Fibroblast of lung (primary cell): ENCODE results near the gene HMOX2. TPM values are rescaled to one million over a fixed set of nuclear protein-coding genes. Genes with fewer than 3 reads are reported as not detected.

Experiments
- DNase-seq, 2 donors: peaks; one replicate each; pipeline versions ENCODE4 v3.0.0 to v3.0.0-alpha.2; 2010; ENCODE audit warnings: low read depth in 2 of 2
- H2AFZ ChIP-seq: 2 replicates; pipeline ENCODE4 v1.5.1; 2012; ENCODE audit warnings: low read length, control low read depth, inconsistent platforms
- H3K27ac ChIP-seq: 2 replicates; pipeline ENCODE4 v1.5.1; 2011; ENCODE audit warnings: low read length, control low read depth; ENCODE audit not compliant: insufficient read depth
- H3K27me3 ChIP-seq: 2 replicates; pipeline ENCODE4 v1.5.1; 2011; ENCODE audit warnings: mild to moderate bottlenecking, low read length; ENCODE audit not compliant: control insufficient read depth, insufficient read depth
- H3K36me3 ChIP-seq: 2 replicates; pipeline ENCODE4 v1.5.1; 2011; ENCODE audit warnings: low read length; ENCODE audit not compliant: control insufficient read depth, insufficient read depth
- H3K4me1 ChIP-seq: 2 replicates; pipeline ENCODE4 v1.5.1; 2011; ENCODE audit warnings: low read length; ENCODE audit not compliant: control insufficient read depth, insufficient read depth; ENCODE audit errors: extremely low read depth
- H3K4me2 ChIP-seq: 2 replicates; pipeline ENCODE4 v1.5.1; 2011; ENCODE audit warnings: low read length, control low read depth; ENCODE audit not compliant: insufficient read depth; ENCODE audit errors: extremely low read depth
- H3K4me3 ChIP-seq, 4 experiments: fragments of 200-600 bp in 1 of 4; sonication (generic) in 1 of 4; replicated peaks in 1 of 4; 2 replicates each; pipeline ENCODE4 v1.5.1; 2011 to 2016; ENCODE audit warnings: low read length in 4 of 4, low read depth in 3 of 4, mild to moderate bottlenecking in 3 of 4, control low read depth in 2 of 4, inconsistent platforms in 1 of 4, mixed read lengths in 1 of 4; ENCODE audit not compliant: insufficient read depth in 1 of 4; ENCODE audit errors: control extremely low read depth in 1 of 4
- H3K79me2 ChIP-seq: 2 replicates; pipeline ENCODE4 v1.5.1; 2012; ENCODE audit warnings: mild to moderate bottlenecking, low read length, inconsistent platforms; ENCODE audit not compliant: control insufficient read depth, insufficient read depth
- H3K9ac ChIP-seq: 2 replicates; pipeline ENCODE4 v1.5.1; 2011; ENCODE audit warnings: mild to moderate bottlenecking, low read length, control low read depth; ENCODE audit not compliant: insufficient read depth
- H3K9me3 ChIP-seq: 2 replicates; pipeline ENCODE4 v1.5.1; 2012; ENCODE audit warnings: low read depth, low read length; ENCODE audit not compliant: control insufficient read depth, insufficient read depth
- H4K20me1 ChIP-seq: 2 replicates; pipeline ENCODE4 v1.5.1; 2011; ENCODE audit warnings: low read length; ENCODE audit not compliant: control insufficient read depth, insufficient read depth; ENCODE audit errors: extremely low read depth
- CTCF ChIP-seq, 2 donors: IDR thresholded peaks in 1 of 2; conservative IDR thresholded peaks in 1 of 2; 1 replicate in 1 of 2; 2 replicates in 1 of 2; pipeline ENCODE4 v1.5.1; 2011 to 2012; ENCODE audit warnings: low read length in 2 of 2, control low read depth in 1 of 2, inconsistent platforms in 1 of 2, low read depth in 1 of 2, mild to moderate bottlenecking in 1 of 2
- EZH2 ChIP-seq: IDR thresholded peaks from 2 replicates; pipeline ENCODE4 v1.5.1; 2012; ENCODE audit warnings: low read length, control low read depth, mild to moderate bottlenecking; ENCODE audit errors: missing control alignments
- polyA minus RNA-seq: library from RNA; depleted of rRNA, polyadenylated mRNA; stranded (reverse); fragments of >200 nt; gene quantifications from 2 replicates; pipeline ENCODE4 v1.2.3, GENCODE V29; 2011; ENCODE audit warnings: low replicate concordance
- polyA plus RNA-seq, 2 donors: library from polyadenylated mRNA; depleted of rRNA in 1 of 2; stranded (reverse) in 1 of 2; unstranded in 1 of 2; fragments of >200 nt; gene quantifications; 2 replicates each; pipeline ENCODE4 v1.2.1, GENCODE V29; 2011 to 2012; ENCODE audit warnings: missing spikeins in 1 of 2
- total RNA-seq: library from RNA; depleted of rRNA; stranded (reverse); fragments of >200 nt; gene quantifications from 2 replicates; pipeline ENCODE4 v1.2.1, GENCODE V29; 2014

The HMOX2 gene, protein sequence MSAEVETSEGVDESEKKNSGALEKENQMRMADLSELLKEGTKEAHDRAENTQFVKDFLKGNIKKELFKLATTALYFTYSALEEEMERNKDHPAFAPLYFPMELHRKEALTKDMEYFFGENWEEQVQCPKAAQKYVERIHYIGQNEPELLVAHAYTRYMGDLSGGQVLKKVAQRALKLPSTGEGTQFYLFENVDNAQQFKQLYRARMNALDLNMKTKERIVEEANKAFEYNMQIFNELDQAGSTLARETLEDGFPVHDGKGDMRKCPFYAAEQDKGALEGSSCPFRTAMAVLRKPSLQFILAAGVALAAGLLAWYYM
- total RNA-seq (40.0 and 40.6 TPM in 2 replicates), polyA plus RNA-seq (45.7 and 54.7 TPM in 2 replicates), polyA minus RNA-seq (63.8 and 107 TPM in 2 replicates)
- polyA plus RNA-seq (2012), result 57.1 and 71.2 TPM in 2 replicates

DNA sequence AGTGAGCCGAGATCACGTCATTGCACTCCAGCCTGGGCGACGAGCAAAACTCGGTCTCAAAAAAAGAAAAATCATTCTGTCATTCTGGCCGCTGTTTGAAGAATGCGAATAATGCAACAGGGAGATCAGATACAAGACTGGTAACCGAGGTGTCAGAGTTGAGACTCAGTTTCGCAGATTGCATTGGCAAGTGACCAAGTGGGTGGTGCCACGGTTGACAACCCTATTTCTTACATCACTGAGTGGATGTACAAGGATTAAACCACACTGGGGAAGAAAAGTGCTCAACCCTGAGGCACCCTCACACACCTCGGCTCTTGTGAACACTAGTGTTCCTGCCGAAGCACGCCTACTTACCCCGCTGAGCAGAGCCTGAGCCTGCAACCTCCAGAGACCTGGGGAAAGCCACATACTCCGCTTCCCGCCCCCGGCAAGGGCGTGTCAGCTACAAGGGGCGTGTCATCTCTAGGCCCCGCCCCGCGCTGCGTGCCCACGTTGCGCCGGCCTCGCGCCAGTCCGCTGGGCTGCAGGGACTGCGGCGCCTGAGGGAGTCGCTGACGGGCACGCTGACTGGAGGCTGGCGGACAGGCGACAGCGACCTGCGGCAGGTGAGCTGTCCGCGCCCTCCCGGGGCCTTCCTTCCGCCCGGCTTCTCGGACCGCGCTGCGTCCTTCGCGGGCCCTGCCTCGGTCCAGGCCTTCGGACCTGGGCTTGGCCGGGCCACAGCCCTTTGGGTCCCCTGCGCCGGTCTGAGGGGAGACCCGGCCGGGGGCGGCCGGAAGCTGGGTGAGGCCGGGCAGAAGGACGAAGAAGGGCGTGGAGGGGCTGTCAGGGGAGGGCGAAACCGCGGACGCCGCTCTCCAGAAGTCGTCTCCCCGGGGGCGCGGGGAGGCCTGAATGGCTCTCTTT is at the start of gene HMOX2:
HMOX2 (plus strand) TSS at position 519 of the 909 bp plus-strand sequence. CDS start 29,127 bp downstream, outside the sequence.
- Histone ChIP-seq H4K20me1 (no peaks in the 10 kb centered on the region), H3K4me2 (peak within 1 kb of the TSS; percentile 80), H3K9ac (peak within 1 kb of the TSS; percentile 72), H3K27ac (peak within 1 kb of the TSS; percentile 52), H2AFZ (peak within 1 kb of the TSS; percentile 91), H3K4me1 (peaks cover 2% of the 10 kb centered on the region), H3K79me2 (peaks cover 20% of the 10 kb centered on the region), H3K4me3 (peak within 1 kb of the TSS; percentile 65 to 96 (median 78)), H3K27me3 (no peaks in the 10 kb centered on the region), H3K9me3 (no peaks in the 10 kb centered on the region), H3K36me3 (no peaks in the 10 kb centered on the region)
- peak; percentile 34 to 38 for TF ChIP-seq CTCF (conservative IDR thresholded peaks at IDR 0.05 in 1 of 2, IDR thresholded peaks at IDR 0.05 in 1 of 2; ENCODE audit: low read depth in 1 of 2, low read length in 2 of 2)
- no peak for TF ChIP-seq EZH2
- DNase-seq, result peak; percentile 85 to 87

DNA sequence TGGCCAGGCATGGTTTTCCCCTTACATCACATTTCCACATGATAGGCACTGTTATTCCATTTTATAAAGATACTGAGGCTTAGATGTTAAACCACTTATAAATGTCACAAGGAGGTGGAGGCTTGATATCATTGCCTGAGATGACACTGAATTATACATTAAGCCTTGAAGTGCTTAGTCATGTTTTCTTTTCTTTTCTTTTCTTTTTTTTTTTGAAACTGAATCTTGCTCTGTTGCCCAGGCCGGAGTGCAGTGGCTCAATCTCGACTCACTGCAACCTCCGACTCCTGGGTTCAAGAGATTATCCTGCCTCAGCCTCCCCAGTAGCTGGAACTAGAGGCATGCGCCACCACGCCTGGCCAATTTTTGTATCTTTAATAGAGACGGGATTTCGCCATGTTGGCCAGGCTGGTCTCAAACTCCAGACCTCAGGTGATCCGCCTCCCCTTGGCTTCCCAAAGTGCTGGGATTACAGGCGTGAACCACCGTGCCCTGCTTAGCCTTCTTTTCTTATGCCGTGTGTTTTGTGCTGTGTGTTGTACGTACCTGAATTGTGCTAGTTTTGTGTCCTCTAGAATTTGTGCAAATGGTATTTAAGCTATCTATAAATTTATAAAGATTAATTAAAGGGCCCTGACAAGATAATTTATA is 49.4 kb upstream of the HMOX2 start:
- H3K9ac ChIP-seq, result no peak overlapping the region
- no peak for DNase-seq
- peaks cover 40% of the 10 kb centered on the region for H3K79me2 ChIP-seq
- peaks cover 7% of the 10 kb centered on the region for H3K4me1 ChIP-seq
- peak overlapping the region; percentile 75 to 94 (median 91) for H3K4me3 ChIP-seq
- H3K27me3 ChIP-seq, result no peaks in the 10 kb centered on the region
- TF ChIP-seq EZH2, result no peak
- TF ChIP-seq CTCF (conservative IDR thresholded peaks at IDR 0.05 in 1 of 2, IDR thresholded peaks at IDR 0.05 in 1 of 2; ENCODE audit: low read depth in 1 of 2, low read length in 2 of 2), result no peak
- H3K27ac ChIP-seq, result peak overlapping the region; percentile 92
- no peaks in the 10 kb centered on the region for H4K20me1 ChIP-seq
- peaks cover 3% of the 10 kb centered on the region for H3K36me3 ChIP-seq
- H3K4me2 ChIP-seq, result peak overlapping the region; percentile 54
- no peak overlapping the region for H2AFZ ChIP-seq
- no peaks in the 10 kb centered on the region for H3K9me3 ChIP-seq
